HCT116 (cell line): Measurements from ENCODE around the gene SPOCD1. TPM values are rescaled to one million over a fixed set of nuclear protein-coding genes. Genes with fewer than 3 reads are reported as not detected.

Source experiments
- ATAC-seq: fragments of 200-7000 bp; cut with Tn5 transposase; 2 replicates; pipeline ENCODE4 v1.9.1; 2020; ENCODE audit warnings: mild to moderate bottlenecking, moderate library complexity
- BruUV-seq: library from RNA; stranded (reverse); fragments of 400-500 nt; replicated peaks from 2 replicates; lab custom pipeline; 2021; lab: Mats Ljungman, UMichigan
- CTCF ChIA-PET: fragments of 300-600 bp; sonication (Branson Sonifier 250); formaldehyde crosslinking; loops from one replicate; lab custom pipeline; 2021; ENCODE audit warnings: antibody characterized with exemption; lab: Charles Lee
- POLR2A ChIA-PET: fragments of 300-600, 350-600 bp; sonication (Branson Sonifier 250); formaldehyde crosslinking; loops from one replicate; lab custom pipeline; 2021; ENCODE audit warnings: antibody characterized with exemption; lab: Charles Lee
- RAD21 ChIA-PET, 2 experiments: fragments of 300-600 bp; sonication (Branson Sonifier 250); formaldehyde crosslinking; loops; one replicate each; lab custom pipeline; 2023; ENCODE audit warnings: low total read pairs in 2 of 2; ENCODE audit not compliant: uncharacterized antibody in 2 of 2, unreplicated experiment in 2 of 2, low non-redundant PET in 1 of 2; lab: Charles Lee
- DNase-seq: peaks from one replicate; pipeline ENCODE4 v3.0.0-alpha.2; 2010; ENCODE audit warnings: low read depth, low spot score
- H2AFZ ChIP-seq: fragments of 200-600 bp; shearing (Covaris generic), sonication (generic); 2 replicates; pipeline ENCODE4 v1.6.1; 2017; ENCODE audit warnings: low read depth, mixed run types, mixed read lengths, antibody characterized with exemption, low read length; ENCODE audit not compliant: poor library complexity, severe bottlenecking
- H3K27ac ChIP-seq: 2 replicates; pipeline ENCODE4 v1.5.1; 2012; ENCODE audit warnings: low read depth, low read length
- H3K27me3 ChIP-seq: fragments of 200-600 bp; sonication (generic); 2 replicates; pipeline ENCODE4 v1.6.1; 2016; ENCODE audit warnings: mixed run types, low read length, mixed read lengths; ENCODE audit not compliant: insufficient read depth
- H3K36me3 ChIP-seq, 2 experiments: fragments of 200-500 bp in 1 of 2; fragments of 200-600 bp in 1 of 2; sonication (Bioruptor generic) in 1 of 2; sonication (generic) in 1 of 2; 2 replicates each; pipeline versions ENCODE4 v1.5.1 to v1.6.1; 2014 to 2016; ENCODE audit warnings: low read length in 2 of 2, inconsistent platforms in 1 of 2, mixed read lengths in 1 of 2, mixed run types in 1 of 2; ENCODE audit not compliant: insufficient read depth in 2 of 2, control insufficient read depth in 1 of 2
- H3K4me1 ChIP-seq, 2 experiments: fragments of 200-600 bp in 1 of 2; sonication (generic) in 1 of 2; 2 replicates each; pipeline versions ENCODE4 v1.5.1 to v1.6.1; 2012 to 2017; ENCODE audit warnings: low read length in 2 of 2, inconsistent platforms in 1 of 2, mild to moderate bottlenecking in 1 of 2, mixed read lengths in 1 of 2, mixed run types in 1 of 2, moderate library complexity in 1 of 2; ENCODE audit not compliant: insufficient read depth in 2 of 2, control insufficient read depth in 1 of 2
- H3K4me2 ChIP-seq: fragments of 200-600 bp; sonication (generic); 2 replicates; pipeline ENCODE4 v1.6.1; 2017; ENCODE audit warnings: mixed run types, low read length, mixed read lengths
- H3K4me3 ChIP-seq, 2 experiments: fragments of 200-600 bp in 1 of 2; sonication (generic) in 1 of 2; replicated peaks in 1 of 2; 2 replicates each; pipeline ENCODE4 v1.5.1; 2011 to 2016; ENCODE audit warnings: low read length in 2 of 2, control low read depth in 1 of 2, low read depth in 1 of 2, mild to moderate bottlenecking in 1 of 2, mixed read lengths in 1 of 2, mixed run types in 1 of 2
- H3K79me2 ChIP-seq: fragments of 200-600 bp; sonication (generic); 2 replicates; pipeline ENCODE4 v1.6.1; 2017; ENCODE audit warnings: mild to moderate bottlenecking, mixed run types, low read length, moderate library complexity, mixed read lengths; ENCODE audit not compliant: insufficient read depth
- H3K9ac ChIP-seq: fragments of 200-600 bp; sonication (generic); 2 replicates; pipeline ENCODE4 v1.6.1; 2016; ENCODE audit warnings: low read length, mixed read lengths
- H3K9me2 ChIP-seq: fragments of 200-600 bp; sonication (generic), shearing (Covaris generic); 2 replicates; pipeline ENCODE4 v1.6.1; 2017; ENCODE audit warnings: mixed run types, mild to moderate bottlenecking, moderate library complexity; ENCODE audit not compliant: insufficient read depth
- H3K9me3 ChIP-seq, 2 experiments: fragments of 200-500 bp in 1 of 2; fragments of 200-600 bp in 1 of 2; sonication (Bioruptor generic) in 1 of 2; sonication (generic) in 1 of 2; 2 replicates each; pipeline ENCODE4 v1.6.1; 2014 to 2017; ENCODE audit warnings: low read length in 2 of 2, mixed read lengths in 2 of 2, inconsistent platforms in 1 of 2, low read depth in 1 of 2, mild to moderate bottlenecking in 1 of 2, mixed run types in 1 of 2, moderate library complexity in 1 of 2; ENCODE audit not compliant: control insufficient read depth in 1 of 2, insufficient read depth in 1 of 2
- H4K20me1 ChIP-seq: fragments of 200-600 bp; sonication (generic), shearing (Covaris generic); 2 replicates; pipeline ENCODE4 v1.6.1; 2017; ENCODE audit warnings: mixed run types, mild to moderate bottlenecking, moderate library complexity; ENCODE audit not compliant: insufficient read depth
- CBX3 ChIP-seq: IDR thresholded peaks from 2 replicates; pipeline ENCODE4 v1.6.1; 2012; ENCODE audit warnings: low read depth
- ELF1 ChIP-seq: IDR thresholded peaks from 2 replicates; pipeline ENCODE4 v1.6.1; 2012; ENCODE audit warnings: low read depth, borderline replicate concordance
- JUND ChIP-seq: IDR thresholded peaks from 2 replicates; pipeline ENCODE4 v1.6.1; 2012
- SP1 ChIP-seq: IDR thresholded peaks from 2 replicates; pipeline ENCODE4 v1.6.1; 2012; ENCODE audit warnings: low read depth
- SRF ChIP-seq: IDR thresholded peaks from 2 replicates; pipeline ENCODE4 v1.6.1; 2012; ENCODE audit warnings: low read depth
- TCF7L2 ChIP-seq: IDR thresholded peaks from 2 replicates; pipeline ENCODE4 v1.7.0; 2011; ENCODE audit warnings: borderline replicate concordance, inconsistent platforms; ENCODE audit not compliant: insufficient read depth, insufficient read length; ENCODE audit errors: extremely low read depth
- intact Hi-C: fragments of 100-400 bp; cut with micrococcal nuclease; formaldehyde crosslinking; loops from 2 replicates; pipeline ENCODE4 v1.10.0; 2022
- total RNA-seq: library from RNA; stranded (reverse); gene quantifications from one replicate; pipeline ENCODE4 v1.2.1, GENCODE V29; 2021; ENCODE audit not compliant: unreplicated experiment
- TF ChIP-seq, protein P1 (sequence below): IDR thresholded peaks from 2 replicates; pipeline ENCODE4 v1.6.1; 2011; ENCODE audit warnings: mild to moderate bottlenecking, low read length, moderate library complexity; ENCODE audit not compliant: insufficient replicate concordance; ENCODE audit errors: extremely low read depth

The SPOCD1 gene
- total RNA-seq, 1 experiment from 2014 or later: 5.0 TPM

DNA sequence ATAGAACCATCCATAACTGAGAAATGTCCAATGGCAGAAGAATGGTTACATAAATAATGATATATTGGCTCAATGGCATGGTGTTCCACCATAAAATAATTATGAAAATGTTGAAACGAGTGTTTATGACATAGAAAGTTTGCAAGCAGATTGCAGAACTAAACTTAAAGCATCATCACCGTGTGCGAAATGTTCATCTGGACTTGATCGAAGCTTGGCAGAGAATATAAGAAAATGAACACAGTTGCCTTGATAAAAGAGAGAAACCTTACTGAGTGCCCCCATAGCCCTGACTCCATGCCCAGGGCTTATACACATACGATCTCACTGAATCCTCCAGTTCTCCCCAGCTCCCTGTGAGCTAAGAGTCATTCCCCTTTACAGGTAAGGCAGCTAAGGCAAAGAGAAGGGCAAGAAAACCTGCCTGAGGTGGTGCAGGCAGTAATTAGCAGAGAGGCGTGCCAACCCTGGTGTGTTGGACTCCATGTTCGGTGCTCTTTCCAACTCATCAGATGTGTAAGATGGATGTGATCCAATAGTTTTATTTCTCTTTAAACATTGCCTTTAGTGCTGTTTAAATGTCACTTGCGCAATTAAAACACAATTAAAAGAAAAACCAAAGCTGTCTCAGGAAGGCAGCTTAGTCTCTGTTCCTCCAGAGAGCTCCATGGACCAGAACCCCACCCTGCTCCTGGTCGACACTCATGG is 21.8 kb upstream of the SPOCD1 start:
- no peak overlapping the region for H3K4me3 ChIP-seq
- H3K9me2 ChIP-seq: no peaks in the 10 kb centered on the region
- H4K20me1 ChIP-seq: no peaks in the 10 kb centered on the region
- no peak for ATAC-seq
- TF ChIP-seq ELF1 (no peak), TCF7L2 (no peak), SP1 (no peak)
- TF ChIP-seq, all 23 proteins: peak for 0
- Histone ChIP-seq H2AFZ (no peak overlapping the region), H3K27ac (no peak overlapping the region), H3K4me2 (no peak overlapping the region), H3K27me3 (no peaks in the 10 kb centered on the region), H3K36me3 (no peaks in the 10 kb centered on the region), H3K79me2 (no peaks in the 10 kb centered on the region), H3K4me1 (no peaks in the 10 kb centered on the region), H3K9me3 (no peaks in the 10 kb centered on the region), H3K9ac (no peak overlapping the region)
- RAD21 ChIA-PET: no interaction called here
- intact Hi-C loops: no loop called here
- POLR2A ChIA-PET: no interaction called here
- CTCF ChIA-PET: interaction anchor here (1.3 kb wide), 2 partner anchors 22 to 126 kb away, joined by 3 read pairs; partner anchors contain the start of gene SPOCD1
- no peak for DNase-seq
- no TSS peak for BruUV-seq

DNA sequence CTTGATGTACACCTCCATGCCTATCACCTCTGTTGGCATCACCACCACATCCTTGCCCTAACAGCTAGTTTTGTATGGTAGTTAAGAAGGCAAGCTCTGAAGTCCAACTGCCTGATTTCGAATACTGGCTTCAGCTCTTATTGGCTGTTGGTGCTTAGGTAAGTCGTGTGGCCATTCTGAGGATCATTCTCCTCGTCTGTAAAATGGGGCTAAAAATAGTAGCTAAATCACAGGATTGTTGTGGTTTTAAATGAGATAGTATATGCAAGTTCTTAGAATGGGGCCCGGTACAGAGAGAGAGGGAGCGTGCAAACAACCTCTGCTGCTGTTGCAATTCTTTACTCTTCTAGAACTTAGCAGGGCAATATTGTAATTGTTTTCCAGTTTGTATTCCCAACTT is 20.8 kb upstream of the SPOCD1 start:
- no peak overlapping the region for H3K4me2 ChIP-seq
- TF ChIP-seq SRF: no peak
- no peak for TF ChIP-seq JUND
- no peak for TF ChIP-seq TCF7L2
- TF ChIP-seq, protein P1, sequence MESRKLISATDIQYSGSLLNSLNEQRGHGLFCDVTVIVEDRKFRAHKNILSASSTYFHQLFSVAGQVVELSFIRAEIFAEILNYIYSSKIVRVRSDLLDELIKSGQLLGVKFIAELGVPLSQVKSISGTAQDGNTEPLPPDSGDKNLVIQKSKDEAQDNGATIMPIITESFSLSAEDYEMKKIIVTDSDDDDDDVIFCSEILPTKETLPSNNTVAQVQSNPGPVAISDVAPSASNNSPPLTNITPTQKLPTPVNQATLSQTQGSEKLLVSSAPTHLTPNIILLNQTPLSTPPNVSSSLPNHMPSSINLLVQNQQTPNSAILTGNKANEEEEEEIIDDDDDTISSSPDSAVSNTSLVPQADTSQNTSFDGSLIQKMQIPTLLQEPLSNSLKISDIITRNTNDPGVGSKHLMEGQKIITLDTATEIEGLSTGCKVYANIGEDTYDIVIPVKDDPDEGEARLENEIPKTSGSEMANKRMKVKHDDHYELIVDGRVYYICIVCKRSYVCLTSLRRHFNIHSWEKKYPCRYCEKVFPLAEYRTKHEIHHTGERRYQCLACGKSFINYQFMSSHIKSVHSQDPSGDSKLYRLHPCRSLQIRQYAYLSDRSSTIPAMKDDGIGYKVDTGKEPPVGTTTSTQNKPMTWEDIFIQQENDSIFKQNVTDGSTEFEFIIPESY: no peak
- no peak for TF ChIP-seq CBX3
- no peak for ATAC-seq
- BruUV-seq: no TSS peak
- H3K4me1 ChIP-seq: no peaks in the 10 kb centered on the region
- H3K27me3 ChIP-seq: no peaks in the 10 kb centered on the region
- H4K20me1 ChIP-seq: no peaks in the 10 kb centered on the region
- no peaks in the 10 kb centered on the region for H3K36me3 ChIP-seq
- ChIA-PET CTCF (interaction anchor here (1.5 kb wide), 1 partner anchor 21 kb away, joined by 4 read pairs; the partner anchor contains the start of gene SPOCD1), POLR2A (no interaction called here), RAD21 (no interaction called here)
- no peak overlapping the region for H3K4me3 ChIP-seq
- no peak overlapping the region for H3K27ac ChIP-seq
- no peak for DNase-seq
- H3K9me2 ChIP-seq: no peaks in the 10 kb centered on the region
- H3K9ac ChIP-seq: no peak overlapping the region
- no peak overlapping the region for H2AFZ ChIP-seq
- no peaks in the 10 kb centered on the region for H3K79me2 ChIP-seq
- intact Hi-C loops: no loop called here
- H3K9me3 ChIP-seq: no peaks in the 10 kb centered on the region
